Measurements from ENCODE around the gene XKR7. TPM values are rescaled to one million over a fixed set of nuclear protein-coding genes. Genes with fewer than 3 reads are reported as not detected.

XKR7 gene
- total RNA-seq, 3 donors from 2014 or later (not counting 1 experiment from before 2014, with no cell fraction given) = not detected

GRCh38 chr20:31923388-31924331 is 44.3 kb upstream of the XKR7 start:
- no peak for ATAC-seq
- WGBS (ENCODE audit: insufficient coverage) = 58% methylated on average over 13 of the region's 13 CpGs
- Histone ChIP-seq H3K27ac (ENCODE audit: low read length) (no peak overlapping the region), H3K36me3 (ENCODE audit: control insufficient read depth, insufficient read depth, low read length) (no peaks in the 10 kb centered on the region), H3K4me1 (ENCODE audit: control insufficient read depth, insufficient read depth, low read length) (no peaks in the 10 kb centered on the region), H3K9me3 (ENCODE audit: control insufficient read depth, insufficient read depth, low read length) (no peaks in the 10 kb centered on the region), H3K27me3 (ENCODE audit: control insufficient read depth, insufficient read depth, low read length) (no peaks in the 10 kb centered on the region), H3K4me3 (ENCODE audit: low read length) (no peak overlapping the region)
- no peak for DNase-seq
- no peak for TF ChIP-seq CTCF (IDR thresholded peaks at IDR 0.05)
- Mint-ChIP-seq H3K4me3 (no peak overlapping the region), H3K27ac (no peak overlapping the region), H3K36me3 (no peaks in the 10 kb centered on the region), H3K9me3 (no peaks in the 10 kb centered on the region), H3K27me3 (ENCODE audit: low read depth in 2 of 2) (peaks cover 11 to 19% of the 10 kb centered on the region in 2 donors), H3K4me1 (peaks cover 0 to 4% of the 10 kb centered on the region in 2 donors)
- intact Hi-C loops (cut with micrococcal nuclease) = no loop called here

GRCh38 chr20:31924561-31924960 is 43.4 kb upstream of the XKR7 start:
- no peaks in the 10 kb centered on the region for H3K36me3 Mint-ChIP-seq
- Histone ChIP-seq H3K9me3 (ENCODE audit: control insufficient read depth, insufficient read depth, low read length) (no peaks in the 10 kb centered on the region), H3K36me3 (ENCODE audit: control insufficient read depth, insufficient read depth, low read length) (no peaks in the 10 kb centered on the region), H3K27ac (ENCODE audit: low read length) (no peak overlapping the region), H3K4me3 (ENCODE audit: low read length) (no peak overlapping the region), H3K27me3 (ENCODE audit: control insufficient read depth, insufficient read depth, low read length) (no peaks in the 10 kb centered on the region), H3K4me1 (ENCODE audit: control insufficient read depth, insufficient read depth, low read length) (no peaks in the 10 kb centered on the region)
- intact Hi-C loops (cut with micrococcal nuclease) = no loop called here
- no peak overlapping the region for H3K27ac Mint-ChIP-seq
- no peak for ATAC-seq
- DNase-seq = no peak
- H3K4me1 Mint-ChIP-seq = peaks cover 0 to 4% of the 10 kb centered on the region in 2 donors
- TF ChIP-seq CTCF (IDR thresholded peaks at IDR 0.05) = no peak
- 90% methylated on average over 8 of the region's 8 CpGs for WGBS (ENCODE audit: insufficient coverage)
- no peaks in the 10 kb centered on the region for H3K9me3 Mint-ChIP-seq
- peaks cover 12 to 17% of the 10 kb centered on the region in 2 donors for H3K27me3 Mint-ChIP-seq (ENCODE audit: low read depth in 2 of 2)
- H3K4me3 Mint-ChIP-seq = no peak overlapping the region

GRCh38 chr20:31925631-31926030 is 42.3 kb upstream of the XKR7 start:
- peaks cover 12 to 14% of the 10 kb centered on the region in 2 donors for H3K27me3 Mint-ChIP-seq (ENCODE audit: low read depth in 2 of 2)
- Histone ChIP-seq H3K4me1 (ENCODE audit: control insufficient read depth, insufficient read depth, low read length) (no peaks in the 10 kb centered on the region), H3K27ac (ENCODE audit: low read length) (no peak overlapping the region), H3K27me3 (ENCODE audit: control insufficient read depth, insufficient read depth, low read length) (no peaks in the 10 kb centered on the region), H3K4me3 (ENCODE audit: low read length) (no peak overlapping the region), H3K36me3 (ENCODE audit: control insufficient read depth, insufficient read depth, low read length) (no peaks in the 10 kb centered on the region), H3K9me3 (ENCODE audit: control insufficient read depth, insufficient read depth, low read length) (no peaks in the 10 kb centered on the region)
- H3K27ac Mint-ChIP-seq = no peak overlapping the region
- ATAC-seq (no peak), DNase-seq (no peak)
- H3K9me3 Mint-ChIP-seq = no peaks in the 10 kb centered on the region
- TF ChIP-seq CTCF (IDR thresholded peaks at IDR 0.05) = no peak
- H3K36me3 Mint-ChIP-seq = no peaks in the 10 kb centered on the region
- no peak overlapping the region for H3K4me3 Mint-ChIP-seq
- 95% methylated on average over 7 of the region's 9 CpGs for WGBS (ENCODE audit: insufficient coverage)
- intact Hi-C loops (cut with micrococcal nuclease) = no loop called here
- peaks cover 0 to 4% of the 10 kb centered on the region in 2 donors for H3K4me1 Mint-ChIP-seq
